Posterior cingulate gyrus (tissue), 11 donors: Measurements from ENCODE around the gene RARA.
"Not testable (repeated sequence)": the region's sequence is repeated elsewhere in the genome, so short reads cannot be mapped to it uniquely, and the experiment has no call there.

Experiments used
- DNase-seq, 10 donors: peaks; one replicate each; pipeline versions ENCODE4 v3.0.0 to v3.0.0-alpha.2; 2020 to 2021; ENCODE audit warnings: mixed read lengths in 3 of 10
- intact Hi-C: fragments of 100-400 bp; cut with DNase I; formaldehyde crosslinking; loops from one replicate; pipeline ENCODE4 v1.15.1; 2023

Gene RARA

GRCh38 chr17:40366076-40366860 lies 57.3 kb downstream of the RARA start:
- DNase-seq: peak in 3 of 10 donors; percentile 39 to 61 (median 52)

DNA sequence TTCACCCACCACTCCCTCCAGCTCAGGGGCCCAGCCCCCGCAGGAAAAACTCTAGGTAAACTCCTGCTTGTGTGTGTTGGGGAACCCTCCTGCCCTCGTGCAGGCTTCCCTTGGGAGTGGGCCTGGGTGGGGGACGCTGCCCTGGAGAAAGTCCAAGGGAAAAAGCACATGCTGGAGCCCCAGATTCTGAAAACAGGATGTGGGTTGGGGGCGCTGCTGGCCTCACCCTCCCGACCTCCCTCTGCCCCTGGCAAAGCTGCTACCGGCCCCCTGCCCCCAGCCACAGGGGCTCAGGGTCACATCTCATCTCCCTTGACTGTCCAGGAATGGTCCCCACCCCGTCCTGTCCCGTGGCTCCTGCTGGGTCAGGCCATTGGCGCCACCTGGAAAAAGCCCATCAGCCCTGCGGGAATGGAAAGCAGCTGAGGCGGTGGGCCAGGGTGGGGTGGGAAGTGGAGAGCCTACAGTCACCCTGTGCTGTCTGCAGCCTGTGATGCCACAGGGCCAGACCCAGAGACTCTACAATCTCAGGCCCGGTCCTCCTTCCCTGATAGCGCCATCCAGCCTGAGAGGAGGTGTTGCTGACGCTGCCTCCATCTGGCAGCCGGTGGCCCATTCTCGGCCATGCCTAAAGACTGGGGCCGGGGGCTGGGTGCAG lies 58.0 kb downstream of the RARA start:
- intact Hi-C loops: no loop called here
- peak in 3 of 10 donors; percentile 53 to 73 (median 67) for DNase-seq

More at GRCh38 chr17:40366076-40366860, 57.3 kb downstream of the RARA start:
- intact Hi-C loops: no loop called here

DNA sequence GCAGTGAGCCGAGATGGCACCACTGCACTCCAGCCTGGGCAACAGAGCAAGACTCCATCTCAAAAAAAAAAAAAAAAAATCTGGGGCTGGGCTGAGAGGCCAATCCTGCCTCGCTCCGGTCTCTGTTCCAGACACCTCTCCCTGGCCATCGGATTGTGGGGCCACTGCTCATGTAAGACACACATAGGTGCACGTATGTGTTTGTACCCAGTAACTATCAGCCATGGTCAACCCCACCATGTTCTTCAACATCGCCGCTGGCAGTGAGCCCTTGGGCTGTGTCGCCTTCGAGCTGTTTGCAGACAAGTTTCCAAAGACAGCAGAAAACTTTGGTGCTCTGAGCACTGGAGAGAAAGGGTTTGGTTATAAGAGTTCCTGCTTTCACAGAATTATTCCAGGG lies 58.7 kb downstream of the RARA start:
- intact Hi-C loops: not testable (repeated sequence)
- peak in 3 of 10 donors; percentile 21 to 49 (median 49) for DNase-seq

DNA sequence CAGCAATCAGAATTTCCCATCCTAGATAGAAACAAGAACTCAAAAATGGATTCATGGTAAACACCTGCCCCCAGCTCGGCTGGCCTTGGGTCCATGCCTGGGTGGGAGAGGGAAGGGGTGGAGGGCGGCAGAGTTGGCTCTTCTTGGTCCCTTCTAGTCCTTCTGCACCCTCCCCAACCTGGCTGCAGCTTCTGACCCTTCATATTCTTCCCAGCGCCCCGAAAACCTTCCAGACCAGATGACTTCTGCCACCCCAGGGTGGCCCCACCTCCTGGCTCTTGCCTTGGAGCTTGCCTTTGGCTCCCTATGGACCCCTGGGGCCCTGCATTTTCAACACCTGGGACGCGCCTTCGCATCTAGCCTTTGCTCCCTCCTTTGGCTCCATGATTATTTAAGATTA lies 60.9 kb downstream of the RARA start:
- peak in 2 of 10 donors; percentile 55 to 70 for DNase-seq
- intact Hi-C loops: no loop called here

DNA sequence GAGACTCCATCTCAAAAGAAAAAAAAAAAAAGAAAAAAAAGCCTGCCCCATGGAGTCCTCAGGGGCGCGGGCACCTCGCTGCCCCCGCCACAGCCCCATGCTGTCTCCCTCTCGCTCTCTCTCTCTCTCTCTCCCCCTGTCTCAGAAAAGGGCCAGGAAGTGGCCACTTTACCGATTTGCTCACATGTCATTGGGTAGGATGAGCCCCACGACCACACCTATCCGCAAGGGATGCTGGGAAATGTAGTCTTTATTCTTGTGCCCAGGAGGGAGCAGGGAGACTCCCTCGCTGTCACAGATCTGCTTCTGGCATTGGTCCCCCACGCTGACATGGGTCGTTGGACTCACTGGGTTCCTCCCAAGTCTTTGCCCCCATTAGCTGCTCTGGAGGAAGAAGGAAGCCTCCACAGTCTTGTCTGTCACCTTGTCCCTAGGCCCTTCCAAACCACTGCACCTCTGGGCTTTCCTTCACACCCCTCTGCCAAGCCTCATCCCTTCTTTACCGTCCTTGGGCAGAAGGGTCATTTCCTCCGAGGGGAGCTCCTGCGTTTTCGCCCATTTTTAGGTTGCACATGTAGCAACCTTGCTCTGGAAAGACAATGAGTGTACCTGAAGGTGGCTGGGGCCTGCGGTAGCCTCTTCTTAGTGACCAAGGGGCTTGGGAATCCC lies 62.4 kb downstream of the RARA start:
- intact Hi-C loops: no loop called here
- peak in 2 of 10 donors; percentile 50 to 61 for DNase-seq

DNA sequence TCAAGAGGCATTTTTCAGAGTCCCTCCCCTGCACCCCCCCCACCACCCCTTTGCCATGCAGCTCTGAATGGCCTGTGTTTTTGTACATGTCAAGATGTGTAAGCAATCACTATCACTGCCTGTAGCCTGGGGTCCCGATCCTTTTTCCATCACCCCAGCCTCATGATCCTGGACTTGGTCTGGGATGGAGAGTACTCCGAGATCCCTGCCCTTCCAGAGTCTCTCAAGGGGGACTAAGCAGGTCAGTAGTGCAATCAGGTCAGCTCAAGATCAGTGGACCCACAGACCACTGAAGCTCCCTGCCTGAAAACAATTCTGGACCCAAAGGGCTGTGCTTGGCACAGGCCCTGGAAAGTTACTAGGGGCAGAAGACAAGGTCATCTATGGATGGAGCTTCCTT lies 63.1 kb downstream of the RARA start:
- intact Hi-C loops: no loop called here

GRCh38 chr17:40372644-40373043 lies 63.7 kb downstream of the RARA start:
- intact Hi-C loops, DNase-seq: not testable (repeated sequence)

More for the DNA sequence above, 63.1 kb downstream of the RARA start:
- peak in 1 of 10 donors; percentile 30 for DNase-seq

DNA sequence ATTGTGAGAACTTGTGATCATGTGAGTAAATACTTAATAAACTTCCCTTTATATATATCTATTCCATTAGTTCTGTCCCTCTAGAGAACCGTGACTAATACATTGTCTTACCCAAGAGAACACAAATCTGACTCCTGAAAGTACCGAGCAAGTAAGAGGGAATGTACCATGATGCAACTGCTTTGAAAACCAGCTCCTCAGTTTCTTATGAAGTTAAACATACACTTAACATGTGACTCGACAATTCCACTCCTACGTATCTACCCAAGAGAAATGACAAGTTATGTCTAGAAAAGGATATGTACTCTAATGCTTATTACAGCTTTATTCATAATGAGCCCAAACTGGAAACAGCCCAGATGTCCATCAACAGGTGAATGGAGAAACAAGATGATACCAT lies 64.3 kb downstream of the RARA start:
- intact Hi-C loops: no loop called here
- no peak for DNase-seq

- intact Hi-C loops: no loop called here
- DNase-seq: no peak
These were observed 65.0 kb downstream of the RARA start for GRCh38 chr17:40373999-40374398.

- peak in 2 of 10 donors; percentile 31 to 49 for DNase-seq
- intact Hi-C loops: no loop called here
These were observed 66.0 kb downstream of the RARA start for GRCh38 chr17:40374821-40375498.

GRCh38 chr17:40375786-40376185 lies 66.8 kb downstream of the RARA start:
- intact Hi-C loops: not testable (repeated sequence)
- peak in 2 of 10 donors; percentile 45 to 64 for DNase-seq

DNA sequence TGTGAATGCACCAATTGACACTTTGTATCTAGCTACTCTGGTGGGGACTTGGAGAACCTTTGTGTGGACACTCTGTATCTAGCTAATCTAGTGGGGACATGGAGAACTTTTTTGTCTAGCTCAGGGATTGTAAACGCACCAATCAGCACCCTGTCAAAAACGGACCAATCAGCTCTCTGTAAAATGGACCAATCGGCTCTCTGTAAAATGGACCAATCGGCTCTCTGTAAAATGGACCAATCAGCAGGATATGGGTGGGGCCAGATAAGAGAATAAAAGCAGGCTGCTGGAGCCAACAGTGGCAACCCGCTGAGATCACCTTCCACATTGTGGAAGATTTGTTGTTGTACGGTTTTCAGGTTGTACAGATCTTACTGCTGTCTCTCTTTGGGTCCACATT lies 67.6 kb downstream of the RARA start:
- DNase-seq, intact Hi-C loops: not testable (repeated sequence)

- peak in 2 of 10 donors; percentile 45 to 59 for DNase-seq
- intact Hi-C loops: no loop called here
These were observed 68.9 kb downstream of the RARA start for GRCh38 chr17:40377832-40378231.

DNA sequence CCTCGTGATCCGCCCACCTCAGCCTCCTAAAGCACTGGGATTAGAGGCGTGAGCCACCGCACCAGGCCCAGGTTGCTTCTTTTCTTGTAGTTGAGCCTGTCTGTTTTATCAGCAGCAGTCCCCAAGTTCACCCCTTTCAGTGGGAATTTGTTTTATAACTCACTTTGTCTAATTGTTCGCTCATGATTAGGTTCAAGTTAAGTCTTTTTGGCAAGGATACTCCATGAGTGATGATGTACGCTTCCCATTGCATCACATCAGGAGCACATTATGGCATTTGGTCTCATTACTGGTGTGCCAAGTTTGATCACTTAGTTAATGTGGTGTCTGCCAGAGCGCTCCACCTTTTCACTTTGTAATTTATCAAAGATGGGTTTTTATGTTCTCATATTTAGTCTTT lies 70.0 kb downstream of the RARA start:
- peak in 1 of 10 donors; percentile 36 for DNase-seq
- intact Hi-C loops: no loop called here

GRCh38 chr17:40382251-40382650 lies 73.3 kb downstream of the RARA start:
- DNase-seq: no peak

DNA sequence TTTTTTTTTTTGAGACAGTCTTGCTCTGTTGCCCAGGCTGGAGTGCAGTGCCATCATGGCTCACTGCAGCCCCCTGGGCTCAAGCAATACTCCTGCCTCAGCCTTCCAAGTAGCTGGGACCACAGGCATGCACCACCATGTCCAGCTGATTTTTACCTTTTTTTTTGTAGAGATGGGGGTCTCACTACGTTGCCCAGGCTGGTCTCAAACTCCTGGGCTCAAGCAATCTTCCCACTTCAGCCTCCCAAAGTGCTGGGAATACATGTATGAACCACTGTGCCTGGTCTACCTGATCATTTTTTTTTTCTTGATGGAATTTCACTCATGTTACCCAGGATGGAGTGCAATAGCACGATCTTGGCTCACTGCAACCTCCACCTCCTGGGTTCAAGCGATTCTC lies 77.6 kb downstream of the RARA start:
- intact Hi-C loops, DNase-seq: not testable (repeated sequence)

More at GRCh38 chr17:40382251-40382650, 73.3 kb downstream of the RARA start:
- intact Hi-C loops: no loop called here

DNA sequence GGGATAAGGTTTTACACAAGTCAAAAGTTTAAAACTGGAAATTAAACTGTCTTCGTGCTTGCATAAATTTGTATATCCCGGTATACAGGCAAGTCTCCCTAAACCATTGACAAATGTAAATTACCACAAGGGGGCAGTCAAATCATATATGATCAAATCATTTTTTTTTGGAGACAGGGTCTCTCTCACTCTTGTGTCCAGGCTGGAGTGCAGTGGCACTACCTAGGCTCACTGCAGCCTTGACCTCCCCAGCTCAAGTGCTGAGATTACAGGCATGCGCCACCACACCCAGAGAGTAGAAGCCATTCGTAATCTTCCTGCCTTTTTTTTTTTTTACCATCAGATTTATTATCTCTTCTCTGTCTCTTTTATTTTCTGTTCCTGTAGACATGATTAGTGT lies 90.2 kb downstream of the RARA start:
- peak in 1 of 10 donors; percentile 46 for DNase-seq
- intact Hi-C loops: loop anchor here (1.0 kb wide), 1 partner anchor 134 kb away; no protein-coding TSS in a partner anchor

- no peak for DNase-seq
- intact Hi-C loops: no loop called here
These were observed 93.7 kb downstream of the RARA start for GRCh38 chr17:40402668-40403067.

- intact Hi-C loops: no loop called here
- no peak for DNase-seq
These were observed 95.0 kb downstream of the RARA start for GRCh38 chr17:40404003-40404402.
